Heart left ventricle (tissue), 13 donors: ENCODE results near the gene CCP110.

Experiments
- POLR2A ChIP-seq, 2 donors: fragments of 450-650 bp; IDR thresholded peaks; one replicate each; pipeline ENCODE4 v1.6.1; 2017; ENCODE audit warnings: antibody characterized with exemption in 2 of 2, mild to moderate bottlenecking in 2 of 2, moderate library complexity in 2 of 2
- TF ChIP-seq, protein P1 (sequence below), 12 donors: fragments of 200-600 bp; sonication (generic) in 4 of 12; IDR thresholded peaks; one replicate each; pipeline versions ENCODE4 v1.5.0 to v1.8.0; 2018 to 2022; ENCODE audit warnings: antibody characterized with exemption in 12 of 12, mild to moderate bottlenecking in 5 of 12
- donor health status: ischemic (EF 13 %, LVEDD 7.1; RV severe dilation, severe dysfunction).
- donor health status: DM: no; HTN: yes; CAD: no.
- donor health status: DM: no; HTN: no; CAD: no.
- donor health status: ischemic (EF 25% LVEDD 6.9; RV normal size, moderate dysfunction).
- donor health status: ischemic (EF 25% LVEDD 5.7; RV mildly dilated, moderate dysfunction).
- donor health status: ischemic (EF 35%, LVEDD 5.7; RV mildly dilated, moderate dysfunction).
- donor health status: nonischemic (EF 11% LVEDD 7.7; RV severe dilation, severe dysfunction).
- donor health status: DM: yes; HTN: yes; CAD: no.
- donor health status: PGD.
- donor health status: ischemic (EF 29% LVEDD 5.4; RV normal size, mild dysfunction).
- donor health status: nonischemic (EF 23%, LVEDD 6.1; RV moderate dilation, normal function).

DNA sequence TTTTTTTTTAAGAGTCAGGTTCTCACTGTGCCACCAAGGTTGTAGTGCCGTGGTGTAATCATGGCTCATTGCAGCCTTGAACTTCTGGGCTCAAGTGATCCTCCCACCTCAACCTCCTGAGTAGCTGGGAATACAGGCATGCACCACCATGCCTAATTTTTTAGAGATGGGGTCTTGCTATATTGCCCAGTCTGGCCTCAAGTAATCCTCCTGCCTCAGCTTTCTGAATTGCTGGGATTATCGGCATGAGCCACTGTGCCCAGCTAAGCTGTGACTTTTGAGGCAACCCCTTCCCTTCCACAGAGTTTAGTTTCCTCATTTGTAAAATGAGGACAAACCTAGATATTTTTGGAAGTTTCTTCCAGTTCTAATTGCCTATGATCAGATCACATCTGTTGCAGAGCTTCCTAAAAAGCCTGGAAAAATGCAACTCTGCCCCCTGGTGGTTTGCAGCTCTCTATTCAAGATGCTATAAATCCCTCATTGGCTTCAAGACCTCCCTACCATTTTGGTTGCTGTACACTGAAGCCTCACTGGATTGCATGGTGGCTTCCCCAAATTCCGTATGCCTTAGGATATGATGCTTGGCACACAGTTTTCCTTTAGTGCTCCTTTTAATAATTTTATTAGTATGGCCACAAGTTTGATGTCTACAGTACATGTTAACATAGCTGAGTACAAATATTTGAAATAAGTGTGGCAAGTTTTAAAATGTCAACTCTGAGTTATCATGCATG is 21.2 kb upstream of the CCP110 start:
- TF ChIP-seq, protein P1, sequence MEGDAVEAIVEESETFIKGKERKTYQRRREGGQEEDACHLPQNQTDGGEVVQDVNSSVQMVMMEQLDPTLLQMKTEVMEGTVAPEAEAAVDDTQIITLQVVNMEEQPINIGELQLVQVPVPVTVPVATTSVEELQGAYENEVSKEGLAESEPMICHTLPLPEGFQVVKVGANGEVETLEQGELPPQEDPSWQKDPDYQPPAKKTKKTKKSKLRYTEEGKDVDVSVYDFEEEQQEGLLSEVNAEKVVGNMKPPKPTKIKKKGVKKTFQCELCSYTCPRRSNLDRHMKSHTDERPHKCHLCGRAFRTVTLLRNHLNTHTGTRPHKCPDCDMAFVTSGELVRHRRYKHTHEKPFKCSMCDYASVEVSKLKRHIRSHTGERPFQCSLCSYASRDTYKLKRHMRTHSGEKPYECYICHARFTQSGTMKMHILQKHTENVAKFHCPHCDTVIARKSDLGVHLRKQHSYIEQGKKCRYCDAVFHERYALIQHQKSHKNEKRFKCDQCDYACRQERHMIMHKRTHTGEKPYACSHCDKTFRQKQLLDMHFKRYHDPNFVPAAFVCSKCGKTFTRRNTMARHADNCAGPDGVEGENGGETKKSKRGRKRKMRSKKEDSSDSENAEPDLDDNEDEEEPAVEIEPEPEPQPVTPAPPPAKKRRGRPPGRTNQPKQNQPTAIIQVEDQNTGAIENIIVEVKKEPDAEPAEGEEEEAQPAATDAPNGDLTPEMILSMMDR (IDR thresholded peaks at IDR 0.05): peak; percentile 55 to 79 (median 68)
- TF ChIP-seq POLR2A (IDR thresholded peaks at IDR 0.05): no peak
